ENCODE measurements around the gene TMEM229B.
A peak's percentile ranks its signal among the peaks of the same experiment; 100 is the strongest.

TMEM229B gene

GRCh38 chr14:67510836-67511235 is 22.3 kb upstream of the TMEM229B start:
- TF ChIP-seq CTCF (IDR thresholded peaks at IDR 0.05; ENCODE audit: low read depth, low read length): no peak
- peak in 1 of 2 donors; percentile 16 for DNase-seq (ENCODE audit: low read depth in 2 of 2)
- no peak overlapping the region for H3K4me3 ChIP-seq (replicated peaks in 1 of 2; ENCODE audit: low read depth in 2 of 2, low read length in 2 of 2)

- no peak overlapping the region for H3K4me3 ChIP-seq (replicated peaks in 1 of 2; ENCODE audit: low read depth in 2 of 2, low read length in 2 of 2)
- peak; percentile 13 to 22 for DNase-seq (ENCODE audit: low read depth in 2 of 2)
- TF ChIP-seq CTCF (IDR thresholded peaks at IDR 0.05; ENCODE audit: low read depth, low read length): no peak
Measured at GRCh38 chr14:67510121-67510520, 21.6 kb upstream of the TMEM229B start.

- no peak for DNase-seq (ENCODE audit: low read depth in 2 of 2)
- no peak for TF ChIP-seq CTCF (IDR thresholded peaks at IDR 0.05; ENCODE audit: low read depth, low read length)
- H3K4me3 ChIP-seq (replicated peaks in 1 of 2; ENCODE audit: low read depth in 2 of 2, low read length in 2 of 2): no peak overlapping the region
Measured at GRCh38 chr14:67508956-67509355, 20.4 kb upstream of the TMEM229B start.

GRCh38 chr14:67505254-67505653 is 16.7 kb upstream of the TMEM229B start:
- no peak for DNase-seq (ENCODE audit: low read depth in 2 of 2)
- H3K4me3 ChIP-seq (replicated peaks in 1 of 2; ENCODE audit: low read depth in 2 of 2, low read length in 2 of 2): no peak overlapping the region
- no peak for TF ChIP-seq CTCF (IDR thresholded peaks at IDR 0.05; ENCODE audit: low read depth, low read length)

GRCh38 chr14:67503331-67503730 is 14.8 kb upstream of the TMEM229B start:
- no peak for TF ChIP-seq CTCF (IDR thresholded peaks at IDR 0.05; ENCODE audit: low read depth, low read length)
- H3K4me3 ChIP-seq (replicated peaks in 1 of 2; ENCODE audit: low read depth in 2 of 2, low read length in 2 of 2): no peak overlapping the region
- no peak for DNase-seq (ENCODE audit: low read depth in 2 of 2)

GRCh38 chr14:67502867-67503266 is 14.3 kb upstream of the TMEM229B start:
- H3K4me3 ChIP-seq (replicated peaks in 1 of 2; ENCODE audit: low read depth in 2 of 2, low read length in 2 of 2): no peak overlapping the region
- no peak for DNase-seq (ENCODE audit: low read depth in 2 of 2)
- TF ChIP-seq CTCF (IDR thresholded peaks at IDR 0.05; ENCODE audit: low read depth, low read length): no peak

GRCh38 chr14:67501670-67502069 is 13.1 kb upstream of the TMEM229B start:
- TF ChIP-seq CTCF (IDR thresholded peaks at IDR 0.05; ENCODE audit: low read depth, low read length): no peak
- no peak overlapping the region for H3K4me3 ChIP-seq (replicated peaks in 1 of 2; ENCODE audit: low read depth in 2 of 2, low read length in 2 of 2)
- no peak for DNase-seq (ENCODE audit: low read depth in 2 of 2)
